C4-2B (cell line): ENCODE measurements around the gene SEC16A.

ENCODE experiments used
- CTCF ChIP-seq: fragments of 450-650 bp; conservative IDR thresholded peaks from 2 replicates; pipeline ENCODE4 v1.5.1; 2017; ENCODE audit warnings: mild to moderate bottlenecking
- ZFX ChIP-seq: fragments of 450-650 bp; IDR thresholded peaks from 2 replicates; pipeline ENCODE4 v1.6.1; 2017

- TF ChIP-seq CTCF (no peak), ZFX (no peak)
Measured at GRCh38 chr9:136470356-136470755, 12.5 kb downstream of the SEC16A start.
